ENCODE data around the gene GP9. TPM values are rescaled to one million over a fixed set of nuclear protein-coding genes. Genes with fewer than 3 reads are reported as not detected.

Gene GP9
- polyA plus RNA-seq, 1 of the 3 experiments (the other 2 are of a cell fraction): not detected

GRCh38 chr3:129035360-129036221, 25.0 kb upstream of the GP9 start:
- Histone ChIP-seq H3K79me2 (ENCODE audit: insufficient read depth) (no peaks in the 10 kb centered on the region), H3K36me3 (replicated peaks in 1 of 2; ENCODE audit: control insufficient read depth in 1 of 2, insufficient read depth in 2 of 2, low read length in 1 of 2) (no peaks in the 10 kb centered on the region), H3K4me2 (no peak overlapping the region), H3K27me3 (ENCODE audit: insufficient read depth) (no peaks in the 10 kb centered on the region), H3K9ac (no peak overlapping the region), H3F3A (replicated peaks; ENCODE audit: insufficient read depth) (no peaks in the 10 kb centered on the region), H3K9me3 (no peaks in the 10 kb centered on the region), H2AFZ (ENCODE audit: low read depth) (0 out of 2 replicates have a peak overlapping the region, but pooled peaks have one; percentile 29), H3K4me1 (ENCODE audit: control insufficient read depth in 1 of 2, insufficient read depth in 2 of 2, low read depth in 1 of 2, low read length in 1 of 2) (peaks cover 0 to 15% of the 10 kb centered on the region in 2 experiments; a peak in 1 of 4 replicates), H3K27ac (ENCODE audit: low read depth in 2 of 2, low read length in 1 of 2) (no peak overlapping the region), H3K9me2 (no peaks in the 10 kb centered on the region), H4K20me1 (ENCODE audit: insufficient read depth) (no peaks in the 10 kb centered on the region), H3K4me3 (ENCODE audit: low read depth in 2 of 2, low read length in 1 of 2) (no peak overlapping the region)
- DNase-seq: peak; percentile 8
- CTCF ChIA-PET: interaction anchor here (1.2 to 2.8 kb wide), 2 partner anchors 9 to 65 kb away, joined by 5 to 12 read pairs; no protein-coding TSS in a partner anchor
- TF ChIP-seq PBX3 (IDR thresholded peaks at IDR 0.05) (no peak), USF1 (IDR thresholded peaks at IDR 0.05; ENCODE audit: borderline replicate concordance, low read depth) (no peak), RFX5 (IDR thresholded peaks at IDR 0.05; ENCODE audit: low read length) (no peak), IRF3 (IDR thresholded peaks at IDR 0.05; ENCODE audit: low read depth, low read length) (no peak), SMC3 (IDR thresholded peaks at IDR 0.05; ENCODE audit: low read depth, low read length) (no peak), REST (IDR thresholded peaks at IDR 0.05; ENCODE audit: low read depth, low read length) (no peak), YY1 (IDR thresholded peaks at IDR 0.05; ENCODE audit: low read depth) (no peak), FOXJ3 (CRISPR knock-in tag; IDR thresholded peaks at IDR 0.05) (no peak), MEF2A (IDR thresholded peaks at IDR 0.05; ENCODE audit: borderline replicate concordance, low read depth) (no peak), RAD21 (IDR thresholded peaks at IDR 0.05; ENCODE audit: low read length) (no peak), MAX (IDR thresholded peaks at IDR 0.05; ENCODE audit: low read depth) (no peak)
- POLR2A ChIA-PET: no interaction called here
- 75% methylated on average over 11 of the region's 11 CpGs for WGBS (ENCODE audit: low lambda C conversion rate)
